Astrocyte of the cerebellum (primary cell): ENCODE data around the gene TBX3.
"Not testable (repeated sequence)": the region's sequence is repeated elsewhere in the genome, so short reads cannot be mapped to it uniquely, and the experiment has no call there.

Experiments used
- DNase-seq: peaks from one replicate; pipeline ENCODE4 v3.0.0-alpha.2; 2011; ENCODE audit warnings: low read depth
- H3K4me3 ChIP-seq: 2 replicates; pipeline ENCODE4 v1.5.1; 2011; ENCODE audit warnings: mild to moderate bottlenecking, low read depth, low read length, moderate library complexity
- in situ Hi-C: cut with HindIII; loops from 2 replicates; pipeline ENCODE4 v1.10.0; 2017; ENCODE audit warnings: low sequenced_read_pairs
- TF ChIP-seq, protein P1 (sequence below): IDR thresholded peaks from 2 replicates; pipeline ENCODE4 v1.5.1; 2012; ENCODE audit warnings: low read length, low read depth, moderate library complexity, mild to moderate bottlenecking; ENCODE audit errors: missing control alignments

TBX3 gene

DNA sequence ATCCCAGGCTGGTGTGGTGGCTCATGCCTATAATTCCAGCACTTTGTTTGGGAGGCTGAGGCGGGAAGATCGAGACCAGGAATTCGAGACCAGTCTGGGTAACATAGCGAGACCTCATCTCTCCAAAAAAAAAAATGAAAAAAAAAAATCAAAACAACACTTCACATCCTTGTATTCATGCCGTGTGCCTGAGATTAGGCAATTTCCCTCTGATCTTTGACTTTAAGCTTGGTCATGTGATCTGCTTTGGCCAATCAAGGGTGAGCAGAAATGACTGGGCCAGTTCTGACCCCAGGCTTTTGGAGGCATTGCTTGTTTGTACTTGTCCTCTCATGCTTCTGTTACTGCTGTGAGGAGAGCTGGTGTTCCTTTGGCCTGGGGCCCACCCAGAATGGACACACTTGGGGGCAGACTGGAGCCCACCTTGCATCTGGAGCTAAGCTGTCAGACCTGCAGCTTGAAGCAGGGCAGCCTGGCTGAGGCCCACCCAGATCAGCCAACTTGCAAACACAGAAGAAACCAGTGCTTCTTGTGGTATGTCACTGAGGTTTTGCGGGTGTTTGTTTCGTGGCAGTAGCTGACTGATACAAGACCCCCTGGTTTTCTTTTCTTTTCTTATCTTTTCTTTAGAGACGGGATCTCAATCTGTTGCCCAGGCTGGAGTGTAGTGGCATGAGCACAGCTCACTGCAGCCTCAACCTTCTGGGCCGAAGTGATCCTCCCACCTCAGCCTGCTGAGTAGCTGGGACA, 29.7 kb upstream of the TBX3 start:
- no peak for DNase-seq
- in situ Hi-C loops: no loop called here

DNA sequence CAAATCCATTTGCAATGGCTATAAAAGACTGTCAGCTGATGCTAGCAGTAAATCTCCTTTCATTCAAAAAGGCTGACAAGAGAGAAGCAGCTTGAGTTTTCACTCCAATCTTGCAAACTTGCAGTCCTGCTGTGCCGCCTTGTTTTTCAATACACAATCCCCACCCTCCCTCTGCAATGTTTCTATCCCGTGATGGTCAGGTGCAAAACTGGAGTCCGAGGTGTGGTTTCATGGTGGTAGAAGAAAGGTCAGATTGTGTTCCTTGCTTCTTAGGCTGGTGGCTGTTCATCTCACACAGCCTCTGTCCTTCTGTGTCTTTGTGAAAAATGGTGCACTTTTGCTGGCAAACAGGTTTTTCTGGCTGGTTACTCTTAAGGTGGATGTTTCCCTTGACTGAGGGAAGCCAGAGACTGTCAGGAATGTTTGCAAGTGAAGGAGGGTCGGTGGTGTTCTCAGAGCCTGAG, 27.7 kb upstream of the TBX3 start:
- no peak overlapping the region for H3K4me3 ChIP-seq
- in situ Hi-C loops: no loop called here
- DNase-seq: no peak
- TF ChIP-seq, protein P1, sequence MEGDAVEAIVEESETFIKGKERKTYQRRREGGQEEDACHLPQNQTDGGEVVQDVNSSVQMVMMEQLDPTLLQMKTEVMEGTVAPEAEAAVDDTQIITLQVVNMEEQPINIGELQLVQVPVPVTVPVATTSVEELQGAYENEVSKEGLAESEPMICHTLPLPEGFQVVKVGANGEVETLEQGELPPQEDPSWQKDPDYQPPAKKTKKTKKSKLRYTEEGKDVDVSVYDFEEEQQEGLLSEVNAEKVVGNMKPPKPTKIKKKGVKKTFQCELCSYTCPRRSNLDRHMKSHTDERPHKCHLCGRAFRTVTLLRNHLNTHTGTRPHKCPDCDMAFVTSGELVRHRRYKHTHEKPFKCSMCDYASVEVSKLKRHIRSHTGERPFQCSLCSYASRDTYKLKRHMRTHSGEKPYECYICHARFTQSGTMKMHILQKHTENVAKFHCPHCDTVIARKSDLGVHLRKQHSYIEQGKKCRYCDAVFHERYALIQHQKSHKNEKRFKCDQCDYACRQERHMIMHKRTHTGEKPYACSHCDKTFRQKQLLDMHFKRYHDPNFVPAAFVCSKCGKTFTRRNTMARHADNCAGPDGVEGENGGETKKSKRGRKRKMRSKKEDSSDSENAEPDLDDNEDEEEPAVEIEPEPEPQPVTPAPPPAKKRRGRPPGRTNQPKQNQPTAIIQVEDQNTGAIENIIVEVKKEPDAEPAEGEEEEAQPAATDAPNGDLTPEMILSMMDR: no peak

More for the DNA sequence above, 29.7 kb upstream of the TBX3 start:
- TF ChIP-seq, protein P1: no peak
- H3K4me3 ChIP-seq: no peak overlapping the region

DNA sequence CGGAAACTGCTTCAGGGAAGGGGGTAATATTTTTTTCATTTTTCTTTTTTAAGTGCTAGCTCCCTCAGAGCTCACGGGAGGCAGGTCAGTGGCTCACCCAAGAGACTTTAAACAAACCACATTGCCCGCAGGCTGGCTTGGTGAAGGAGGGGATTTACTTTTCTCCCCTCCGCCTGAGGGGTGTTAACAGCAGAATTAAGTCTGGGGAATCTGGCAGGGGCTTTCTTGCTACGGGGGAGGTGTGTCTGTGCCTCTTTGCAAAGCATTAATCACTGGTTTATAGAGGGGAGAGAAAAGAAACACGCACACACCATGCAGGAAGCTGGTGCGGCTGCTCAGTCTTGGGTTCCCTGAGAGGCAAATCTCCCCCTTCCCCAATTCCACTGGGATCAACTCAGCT, 26.2 kb upstream of the TBX3 start:
- TF ChIP-seq, protein P1: no peak
- no peak for DNase-seq
- H3K4me3 ChIP-seq: no peak overlapping the region
- in situ Hi-C loops: no loop called here

DNA sequence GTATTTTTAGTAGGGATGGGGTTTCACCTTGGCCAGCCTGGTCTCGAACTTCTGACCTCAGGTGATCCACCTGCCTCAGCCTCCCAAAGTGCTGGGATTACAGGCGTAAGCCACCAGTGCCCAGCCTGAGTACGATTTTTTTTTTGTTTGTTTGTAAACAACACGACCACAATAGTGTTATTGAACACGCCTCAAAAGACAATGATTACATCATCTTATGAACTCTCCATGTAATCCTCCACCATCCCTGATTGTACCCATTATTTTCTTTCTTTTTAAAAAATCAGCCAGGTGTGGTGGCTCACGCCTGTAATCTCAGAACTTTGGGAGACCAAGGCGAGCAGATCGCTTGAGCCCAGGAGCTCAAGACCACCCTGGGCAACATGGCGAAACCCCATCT, 25.1 kb upstream of the TBX3 start:
- in situ Hi-C loops: no loop called here
- H3K4me3 ChIP-seq: no peak overlapping the region
- no peak for DNase-seq
- TF ChIP-seq, protein P1: no peak

DNA sequence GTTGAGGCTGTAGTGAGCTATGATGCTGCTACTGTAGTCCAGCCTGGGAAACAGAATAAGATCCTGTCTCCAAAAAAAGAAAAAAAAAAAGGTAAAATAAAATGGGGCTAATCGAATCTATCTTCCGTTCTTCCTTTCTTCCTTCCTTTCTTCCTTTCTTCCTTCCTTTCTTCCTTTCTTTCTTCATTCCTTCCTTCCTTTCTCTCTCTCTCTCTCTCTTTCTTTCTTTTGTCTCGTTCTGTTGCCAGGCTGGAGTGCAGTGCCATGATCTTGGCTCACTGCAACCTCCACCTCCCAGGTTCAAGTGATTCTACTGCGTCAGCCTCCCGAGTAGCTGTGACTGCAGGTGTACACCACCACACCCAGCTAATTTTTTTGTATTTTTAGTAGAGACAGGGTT, 24.6 kb upstream of the TBX3 start:
- H3K4me3 ChIP-seq, DNase-seq, in situ Hi-C loops: not testable (repeated sequence)

DNA sequence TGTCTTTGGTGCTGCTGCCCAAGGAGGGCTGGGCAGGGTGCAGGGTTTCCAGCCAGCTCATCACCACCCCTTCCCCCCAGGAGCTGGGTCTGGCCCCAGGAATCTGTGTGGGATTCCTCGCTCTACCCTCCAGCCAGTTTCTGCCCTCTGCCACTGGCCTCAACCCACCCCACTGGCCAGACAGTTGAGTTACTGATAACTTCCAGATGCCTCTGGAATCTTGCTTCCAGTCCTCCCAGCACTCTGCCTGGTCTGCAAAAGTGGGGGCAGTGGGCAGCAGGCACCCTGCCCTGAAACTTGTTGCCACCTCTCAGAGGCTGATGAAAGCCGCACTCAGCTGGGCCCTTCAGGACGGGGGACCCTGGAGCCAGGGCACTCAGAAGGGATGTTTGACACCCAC, 20.1 kb upstream of the TBX3 start:
- DNase-seq: no peak
- no peak overlapping the region for H3K4me3 ChIP-seq
- in situ Hi-C loops: no loop called here
- TF ChIP-seq, protein P1: no peak

DNA sequence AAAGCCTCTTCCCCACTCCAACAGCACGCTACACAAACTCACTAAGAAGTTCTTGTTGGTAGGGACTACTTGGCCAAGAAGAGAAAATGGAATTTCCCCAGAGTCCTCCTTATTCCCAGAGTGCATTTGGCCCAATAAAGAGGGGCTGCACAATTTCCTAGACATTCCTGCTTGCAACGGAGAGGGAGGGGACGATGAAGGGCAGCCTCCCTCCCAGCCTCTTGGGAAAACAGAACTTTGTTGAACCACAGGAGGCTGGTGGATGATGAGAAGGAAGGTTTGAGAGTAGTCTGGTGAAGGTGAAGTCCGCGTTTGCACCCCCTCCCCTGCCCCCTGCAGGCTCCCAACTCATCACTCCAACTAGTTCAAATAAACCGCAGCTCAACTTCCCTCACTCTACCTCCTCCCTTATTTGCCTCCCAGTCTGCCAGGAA, 19.1 kb upstream of the TBX3 start:
- no peak overlapping the region for H3K4me3 ChIP-seq
- in situ Hi-C loops: no loop called here
- TF ChIP-seq, protein P1: no peak
- DNase-seq: no peak
